ENCODE measurements around the gene PPP6R3.

DNA sequence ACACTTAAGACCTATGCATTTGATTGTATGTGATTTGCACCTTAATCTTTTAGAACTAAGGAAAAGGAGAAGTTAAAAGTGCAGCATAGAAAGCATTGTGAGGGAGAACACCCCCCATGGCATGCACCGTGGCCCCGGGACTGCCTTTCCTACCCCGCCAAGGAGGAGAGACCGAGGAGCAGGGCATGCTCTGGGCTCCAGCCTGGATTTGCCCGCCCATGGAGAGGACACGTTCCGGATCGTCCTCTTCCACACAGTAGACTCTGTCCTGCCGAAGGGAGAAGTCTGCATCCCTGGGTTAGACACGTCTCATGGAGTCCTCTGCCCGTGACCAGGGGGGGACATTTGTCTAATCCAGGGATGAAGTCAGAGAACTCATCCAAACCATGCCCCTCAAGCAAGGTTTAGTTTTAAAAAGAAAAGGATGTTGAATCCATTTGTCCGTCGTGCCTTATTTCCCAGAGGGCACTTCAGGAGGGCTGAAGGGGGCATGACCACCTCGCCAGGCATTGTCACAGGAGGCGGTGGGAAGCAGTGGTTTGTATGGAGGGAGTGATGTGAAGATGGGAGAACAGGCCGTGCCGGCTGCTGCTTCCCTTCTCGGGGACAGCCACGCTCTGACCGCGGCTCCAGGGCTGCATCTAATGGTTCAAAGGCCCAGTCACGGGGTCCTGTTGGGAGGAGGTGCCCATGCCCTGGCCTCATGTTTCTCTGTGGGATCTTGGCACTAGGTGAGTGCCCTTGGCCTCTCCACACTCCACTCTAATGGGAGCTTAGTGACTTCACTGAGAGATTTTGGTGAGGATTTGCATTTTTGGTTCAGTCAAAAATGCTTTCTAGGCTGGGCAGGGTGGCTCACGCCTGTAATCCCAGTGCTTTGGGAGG lies 157.6 kb downstream of the PPP6R3 start:
- no peak for TF ChIP-seq POLR2A (IDR thresholded peaks at IDR 0.05)
- TF ChIP-seq, protein P1, sequence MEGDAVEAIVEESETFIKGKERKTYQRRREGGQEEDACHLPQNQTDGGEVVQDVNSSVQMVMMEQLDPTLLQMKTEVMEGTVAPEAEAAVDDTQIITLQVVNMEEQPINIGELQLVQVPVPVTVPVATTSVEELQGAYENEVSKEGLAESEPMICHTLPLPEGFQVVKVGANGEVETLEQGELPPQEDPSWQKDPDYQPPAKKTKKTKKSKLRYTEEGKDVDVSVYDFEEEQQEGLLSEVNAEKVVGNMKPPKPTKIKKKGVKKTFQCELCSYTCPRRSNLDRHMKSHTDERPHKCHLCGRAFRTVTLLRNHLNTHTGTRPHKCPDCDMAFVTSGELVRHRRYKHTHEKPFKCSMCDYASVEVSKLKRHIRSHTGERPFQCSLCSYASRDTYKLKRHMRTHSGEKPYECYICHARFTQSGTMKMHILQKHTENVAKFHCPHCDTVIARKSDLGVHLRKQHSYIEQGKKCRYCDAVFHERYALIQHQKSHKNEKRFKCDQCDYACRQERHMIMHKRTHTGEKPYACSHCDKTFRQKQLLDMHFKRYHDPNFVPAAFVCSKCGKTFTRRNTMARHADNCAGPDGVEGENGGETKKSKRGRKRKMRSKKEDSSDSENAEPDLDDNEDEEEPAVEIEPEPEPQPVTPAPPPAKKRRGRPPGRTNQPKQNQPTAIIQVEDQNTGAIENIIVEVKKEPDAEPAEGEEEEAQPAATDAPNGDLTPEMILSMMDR (IDR thresholded peaks at IDR 0.05), result no peak

Measured in esophagus squamous epithelium (tissue), 4 donors.